WTC11 (cell line): ENCODE results near the gene SMOC1. TPM values are rescaled to one million over a fixed set of nuclear protein-coding genes. Genes with fewer than 3 reads are reported as not detected.

ENCODE experiments used
- ATAC-seq: fragments of 200-7000 bp; cut with Tn5 transposase; 2 replicates; pipeline ENCODE4 v1.10.0; 2021; ENCODE audit warnings: mild to moderate bottlenecking, moderate library complexity
- CTCF ChIA-PET: fragments of 300-600 bp; sonication (Branson Sonifier 250); formaldehyde crosslinking; loops from one replicate; lab custom pipeline; 2021; ENCODE audit warnings: antibody characterized with exemption; lab: Charles Lee
- POLR2A ChIA-PET: fragments of 350-600 bp; sonication (Branson Sonifier 250); formaldehyde crosslinking; loops from one replicate; lab custom pipeline; 2021; ENCODE audit warnings: antibody characterized with exemption; lab: Charles Lee
- DNase-seq: peaks from one replicate; pipeline ENCODE4 v3.0.0; 2021; ENCODE audit warnings: low spot score
- H3K27ac Mint-ChIP-seq: 2 replicates; pipeline ENCODE4 v1.8.0; 2021; ENCODE audit warnings: mixed read lengths
- H3K27me3 Mint-ChIP-seq: 2 replicates; pipeline ENCODE4 v1.8.0; 2021; ENCODE audit warnings: low read depth, mild to moderate bottlenecking, moderate library complexity, mixed read lengths
- H3K36me3 Mint-ChIP-seq: 2 replicates; pipeline ENCODE4 v1.8.0; 2021; ENCODE audit warnings: mixed read lengths
- H3K4me1 Mint-ChIP-seq: 2 replicates; pipeline ENCODE4 v1.8.0; 2022; ENCODE audit warnings: mixed read lengths
- H3K4me3 Mint-ChIP-seq: 2 replicates; pipeline ENCODE4 v1.8.0; 2021; ENCODE audit warnings: mild to moderate bottlenecking, moderate library complexity, mixed read lengths
- H3K9me3 Mint-ChIP-seq: 2 replicates; pipeline ENCODE4 v1.8.0; 2021; ENCODE audit warnings: mixed read lengths
- ETV6 ChIP-seq: sonication (generic); formaldehyde crosslinking; IDR thresholded peaks from 2 replicates; pipeline ENCODE4 v1.8.1; 2022; ENCODE audit warnings: mild to moderate bottlenecking, missing genetic modification reagents
- FOXJ3 ChIP-seq: sonication (generic); formaldehyde crosslinking; IDR thresholded peaks from 2 replicates; pipeline ENCODE4 v1.9.0; 2021; ENCODE audit warnings: missing genetic modification reagents, mild to moderate bottlenecking, borderline replicate concordance
- GRHL2 ChIP-seq: fragments of 250-450 bp; sonication (Bioruptor Pico); IDR thresholded peaks from 2 replicates; pipeline ENCODE4 v1.8.0; 2022; ENCODE audit warnings: mild to moderate bottlenecking, moderate library complexity; ENCODE audit not compliant: insufficient replicate concordance, severe bottlenecking
- JAZF1 ChIP-seq: fragments of 250-450 bp; sonication (Bioruptor Pico); IDR thresholded peaks from 2 replicates; pipeline ENCODE4 v1.9.0; 2021; ENCODE audit warnings: moderate library complexity, mild to moderate bottlenecking, inconsistent platforms
- MXD4 ChIP-seq: fragments of 250-450 bp; sonication (Bioruptor Pico); IDR thresholded peaks from 2 replicates; pipeline ENCODE4 v1.8.0; 2021; ENCODE audit warnings: mild to moderate bottlenecking, moderate library complexity, borderline replicate concordance
- MYBL2 ChIP-seq: sonication (generic); formaldehyde crosslinking; IDR thresholded peaks from 2 replicates; pipeline ENCODE4 v1.8.1; 2023; ENCODE audit warnings: mild to moderate bottlenecking, moderate library complexity, missing genetic modification reagents
- NFYB ChIP-seq: sonication (generic); formaldehyde crosslinking; conservative IDR thresholded peaks from 2 replicates; pipeline ENCODE4 v1.8.0; 2022; ENCODE audit warnings: low read depth, missing genetic modification reagents
- NR2C2 ChIP-seq: sonication (generic); formaldehyde crosslinking; IDR thresholded peaks from 2 replicates; pipeline ENCODE4 v1.8.0; 2022; ENCODE audit warnings: mild to moderate bottlenecking, missing genetic modification reagents
- ZNF232 ChIP-seq: sonication (generic); formaldehyde crosslinking; IDR thresholded peaks from 2 replicates; pipeline ENCODE4 v1.8.0; 2022; ENCODE audit warnings: mild to moderate bottlenecking, missing genetic modification reagents
- ZNF396 ChIP-seq: fragments of 250-450 bp; sonication (Bioruptor Pico); IDR thresholded peaks from 2 replicates; pipeline ENCODE4 v1.8.0; 2021; ENCODE audit warnings: mild to moderate bottlenecking, moderate library complexity, borderline replicate concordance
- ZNF423 ChIP-seq: fragments of 250-450 bp; sonication (Bioruptor Pico); IDR thresholded peaks from 2 replicates; pipeline ENCODE4 v2.1.2; 2022; ENCODE audit warnings: mild to moderate bottlenecking, moderate library complexity
- total RNA-seq: library from RNA; stranded (reverse); gene quantifications from 3 replicates; pipeline ENCODE4 v1.2.3, GENCODE V29; 2021
- TF ChIP-seq, protein P1 (sequence below): sonication (generic); formaldehyde crosslinking; IDR thresholded peaks from 2 replicates; pipeline ENCODE4 v1.8.1; 2023; ENCODE audit warnings: mild to moderate bottlenecking, missing genetic modification reagents, borderline replicate concordance
- TF ChIP-seq, protein P2 (sequence below): sonication (generic); formaldehyde crosslinking; IDR thresholded peaks from 2 replicates; pipeline ENCODE4 v1.8.0; 2022; ENCODE audit warnings: mild to moderate bottlenecking, missing genetic modification reagents
- TF ChIP-seq, protein P3 (sequence below): fragments of 250-450 bp; sonication (Bioruptor Pico); IDR thresholded peaks from 2 replicates; pipeline ENCODE4 v1.9.0; 2021; ENCODE audit warnings: mild to moderate bottlenecking, borderline replicate concordance
- TF ChIP-seq, protein P4 (sequence below): sonication (generic); formaldehyde crosslinking; IDR thresholded peaks from 2 replicates; pipeline ENCODE4 v1.8.1; 2022; ENCODE audit warnings: low read depth, missing genetic modification reagents, borderline replicate concordance
- TF ChIP-seq, protein P5 (sequence below): sonication (generic); formaldehyde crosslinking; IDR thresholded peaks from 2 replicates; pipeline ENCODE4 v1.8.0; 2023; ENCODE audit warnings: missing genetic modification reagents
- TF ChIP-seq, protein P6 (sequence below): sonication (generic); formaldehyde crosslinking; IDR thresholded peaks from 2 replicates; pipeline ENCODE4 v1.8.0; 2023; ENCODE audit warnings: mild to moderate bottlenecking, missing genetic modification reagents

SMOC1 gene
- total RNA-seq, 1 experiment from 2014 or later, result 1.1 TPM

DNA sequence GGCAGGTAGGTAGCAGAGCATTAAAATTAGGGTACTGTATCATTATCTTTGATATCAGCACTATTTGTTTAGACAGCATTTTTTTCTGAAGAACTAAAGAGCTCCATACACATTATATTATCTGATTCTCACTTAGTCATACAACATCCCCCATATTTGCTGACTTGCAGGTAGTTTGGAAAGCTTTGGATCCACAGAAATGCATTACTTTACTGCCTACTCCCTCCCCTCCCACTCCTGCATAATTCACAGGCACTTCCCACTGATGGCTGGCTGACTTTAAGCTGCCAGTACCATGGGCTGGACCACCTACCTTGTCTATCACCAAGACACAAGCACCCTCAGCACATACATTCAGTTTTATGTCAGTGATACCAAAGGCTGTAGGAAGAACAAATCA is 199.1 kb downstream of the SMOC1 start (continued):
- TF ChIP-seq, protein P1, sequence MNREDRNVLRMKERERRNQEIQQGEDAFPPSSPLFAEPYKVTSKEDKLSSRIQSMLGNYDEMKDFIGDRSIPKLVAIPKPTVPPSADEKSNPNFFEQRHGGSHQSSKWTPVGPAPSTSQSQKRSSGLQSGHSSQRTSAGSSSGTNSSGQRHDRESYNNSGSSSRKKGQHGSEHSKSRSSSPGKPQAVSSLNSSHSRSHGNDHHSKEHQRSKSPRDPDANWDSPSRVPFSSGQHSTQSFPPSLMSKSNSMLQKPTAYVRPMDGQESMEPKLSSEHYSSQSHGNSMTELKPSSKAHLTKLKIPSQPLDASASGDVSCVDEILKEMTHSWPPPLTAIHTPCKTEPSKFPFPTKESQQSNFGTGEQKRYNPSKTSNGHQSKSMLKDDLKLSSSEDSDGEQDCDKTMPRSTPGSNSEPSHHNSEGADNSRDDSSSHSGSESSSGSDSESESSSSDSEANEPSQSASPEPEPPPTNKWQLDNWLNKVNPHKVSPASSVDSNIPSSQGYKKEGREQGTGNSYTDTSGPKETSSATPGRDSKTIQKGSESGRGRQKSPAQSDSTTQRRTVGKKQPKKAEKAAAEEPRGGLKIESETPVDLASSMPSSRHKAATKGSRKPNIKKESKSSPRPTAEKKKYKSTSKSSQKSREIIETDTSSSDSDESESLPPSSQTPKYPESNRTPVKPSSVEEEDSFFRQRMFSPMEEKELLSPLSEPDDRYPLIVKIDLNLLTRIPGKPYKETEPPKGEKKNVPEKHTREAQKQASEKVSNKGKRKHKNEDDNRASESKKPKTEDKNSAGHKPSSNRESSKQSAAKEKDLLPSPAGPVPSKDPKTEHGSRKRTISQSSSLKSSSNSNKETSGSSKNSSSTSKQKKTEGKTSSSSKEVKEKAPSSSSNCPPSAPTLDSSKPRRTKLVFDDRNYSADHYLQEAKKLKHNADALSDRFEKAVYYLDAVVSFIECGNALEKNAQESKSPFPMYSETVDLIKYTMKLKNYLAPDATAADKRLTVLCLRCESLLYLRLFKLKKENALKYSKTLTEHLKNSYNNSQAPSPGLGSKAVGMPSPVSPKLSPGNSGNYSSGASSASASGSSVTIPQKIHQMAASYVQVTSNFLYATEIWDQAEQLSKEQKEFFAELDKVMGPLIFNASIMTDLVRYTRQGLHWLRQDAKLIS (CRISPR knock-in tag), result no peak
- TF ChIP-seq ZNF423 (no peak), ZNF232 (CRISPR knock-in tag) (no peak), JAZF1 (CRISPR knock-in tag) (no peak), FOXJ3 (no peak), MXD4 (CRISPR knock-in tag) (no peak), MYBL2 (CRISPR knock-in tag) (no peak)
- TF ChIP-seq, protein P2, sequence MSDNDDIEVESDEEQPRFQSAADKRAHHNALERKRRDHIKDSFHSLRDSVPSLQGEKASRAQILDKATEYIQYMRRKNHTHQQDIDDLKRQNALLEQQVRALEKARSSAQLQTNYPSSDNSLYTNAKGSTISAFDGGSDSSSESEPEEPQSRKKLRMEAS (CRISPR knock-in tag), result no peak

DNA sequence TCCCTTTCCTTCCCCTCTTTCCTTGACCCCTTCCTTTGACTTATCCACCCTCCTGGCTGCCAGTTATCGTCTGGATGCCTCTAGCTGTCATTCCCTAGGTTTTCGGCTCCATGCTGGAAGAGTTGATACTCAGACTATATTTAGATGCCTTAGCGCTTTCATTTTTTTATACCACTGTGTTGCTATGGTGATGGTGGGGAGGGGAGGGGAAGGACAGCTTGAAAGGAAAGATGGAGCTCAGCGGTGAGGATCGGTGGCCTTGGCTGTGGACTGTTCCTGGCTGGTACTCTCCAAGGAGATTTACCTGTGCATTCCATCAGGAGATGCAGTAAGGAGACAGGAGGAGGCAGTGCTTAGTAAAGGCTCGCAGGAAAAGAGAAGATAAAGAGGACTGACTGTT is 200.9 kb downstream of the SMOC1 start:
- ChIA-PET POLR2A (no interaction called here), CTCF (interaction anchor here (0.7 to 1.5 kb wide), 2 partner anchors 16 to 52 kb away, joined by 3 to 5 read pairs; no protein-coding TSS in a partner anchor)
- no peaks in the 10 kb centered on the region for H3K36me3 Mint-ChIP-seq
- no peak for ATAC-seq
- peaks cover 18% of the 10 kb centered on the region for H3K4me1 Mint-ChIP-seq
- no peaks in the 10 kb centered on the region for H3K9me3 Mint-ChIP-seq
- no peak for TF ChIP-seq NR2C2
- no peak for TF ChIP-seq ETV6 (CRISPR knock-in tag)
- TF ChIP-seq, protein P3, sequence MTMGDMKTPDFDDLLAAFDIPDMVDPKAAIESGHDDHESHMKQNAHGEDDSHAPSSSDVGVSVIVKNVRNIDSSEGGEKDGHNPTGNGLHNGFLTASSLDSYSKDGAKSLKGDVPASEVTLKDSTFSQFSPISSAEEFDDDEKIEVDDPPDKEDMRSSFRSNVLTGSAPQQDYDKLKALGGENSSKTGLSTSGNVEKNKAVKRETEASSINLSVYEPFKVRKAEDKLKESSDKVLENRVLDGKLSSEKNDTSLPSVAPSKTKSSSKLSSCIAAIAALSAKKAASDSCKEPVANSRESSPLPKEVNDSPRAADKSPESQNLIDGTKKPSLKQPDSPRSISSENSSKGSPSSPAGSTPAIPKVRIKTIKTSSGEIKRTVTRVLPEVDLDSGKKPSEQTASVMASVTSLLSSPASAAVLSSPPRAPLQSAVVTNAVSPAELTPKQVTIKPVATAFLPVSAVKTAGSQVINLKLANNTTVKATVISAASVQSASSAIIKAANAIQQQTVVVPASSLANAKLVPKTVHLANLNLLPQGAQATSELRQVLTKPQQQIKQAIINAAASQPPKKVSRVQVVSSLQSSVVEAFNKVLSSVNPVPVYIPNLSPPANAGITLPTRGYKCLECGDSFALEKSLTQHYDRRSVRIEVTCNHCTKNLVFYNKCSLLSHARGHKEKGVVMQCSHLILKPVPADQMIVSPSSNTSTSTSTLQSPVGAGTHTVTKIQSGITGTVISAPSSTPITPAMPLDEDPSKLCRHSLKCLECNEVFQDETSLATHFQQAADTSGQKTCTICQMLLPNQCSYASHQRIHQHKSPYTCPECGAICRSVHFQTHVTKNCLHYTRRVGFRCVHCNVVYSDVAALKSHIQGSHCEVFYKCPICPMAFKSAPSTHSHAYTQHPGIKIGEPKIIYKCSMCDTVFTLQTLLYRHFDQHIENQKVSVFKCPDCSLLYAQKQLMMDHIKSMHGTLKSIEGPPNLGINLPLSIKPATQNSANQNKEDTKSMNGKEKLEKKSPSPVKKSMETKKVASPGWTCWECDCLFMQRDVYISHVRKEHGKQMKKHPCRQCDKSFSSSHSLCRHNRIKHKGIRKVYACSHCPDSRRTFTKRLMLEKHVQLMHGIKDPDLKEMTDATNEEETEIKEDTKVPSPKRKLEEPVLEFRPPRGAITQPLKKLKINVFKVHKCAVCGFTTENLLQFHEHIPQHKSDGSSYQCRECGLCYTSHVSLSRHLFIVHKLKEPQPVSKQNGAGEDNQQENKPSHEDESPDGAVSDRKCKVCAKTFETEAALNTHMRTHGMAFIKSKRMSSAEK, result no peak
- no peak for TF ChIP-seq NFYB (CRISPR knock-in tag)
- TF ChIP-seq GRHL2 (CRISPR knock-in tag), result no peak
- TF ChIP-seq, protein P4, sequence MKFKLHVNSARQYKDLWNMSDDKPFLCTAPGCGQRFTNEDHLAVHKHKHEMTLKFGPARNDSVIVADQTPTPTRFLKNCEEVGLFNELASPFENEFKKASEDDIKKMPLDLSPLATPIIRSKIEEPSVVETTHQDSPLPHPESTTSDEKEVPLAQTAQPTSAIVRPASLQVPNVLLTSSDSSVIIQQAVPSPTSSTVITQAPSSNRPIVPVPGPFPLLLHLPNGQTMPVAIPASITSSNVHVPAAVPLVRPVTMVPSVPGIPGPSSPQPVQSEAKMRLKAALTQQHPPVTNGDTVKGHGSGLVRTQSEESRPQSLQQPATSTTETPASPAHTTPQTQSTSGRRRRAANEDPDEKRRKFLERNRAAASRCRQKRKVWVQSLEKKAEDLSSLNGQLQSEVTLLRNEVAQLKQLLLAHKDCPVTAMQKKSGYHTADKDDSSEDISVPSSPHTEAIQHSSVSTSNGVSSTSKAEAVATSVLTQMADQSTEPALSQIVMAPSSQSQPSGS, result no peak
- TF ChIP-seq, protein P5, sequence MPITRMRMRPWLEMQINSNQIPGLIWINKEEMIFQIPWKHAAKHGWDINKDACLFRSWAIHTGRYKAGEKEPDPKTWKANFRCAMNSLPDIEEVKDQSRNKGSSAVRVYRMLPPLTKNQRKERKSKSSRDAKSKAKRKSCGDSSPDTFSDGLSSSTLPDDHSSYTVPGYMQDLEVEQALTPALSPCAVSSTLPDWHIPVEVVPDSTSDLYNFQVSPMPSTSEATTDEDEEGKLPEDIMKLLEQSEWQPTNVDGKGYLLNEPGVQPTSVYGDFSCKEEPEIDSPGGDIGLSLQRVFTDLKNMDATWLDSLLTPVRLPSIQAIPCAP (CRISPR knock-in tag), result no peak
- TF ChIP-seq ZNF396 (CRISPR knock-in tag), result no peak
- no peak for TF ChIP-seq ZNF423
- TF ChIP-seq, protein P6, sequence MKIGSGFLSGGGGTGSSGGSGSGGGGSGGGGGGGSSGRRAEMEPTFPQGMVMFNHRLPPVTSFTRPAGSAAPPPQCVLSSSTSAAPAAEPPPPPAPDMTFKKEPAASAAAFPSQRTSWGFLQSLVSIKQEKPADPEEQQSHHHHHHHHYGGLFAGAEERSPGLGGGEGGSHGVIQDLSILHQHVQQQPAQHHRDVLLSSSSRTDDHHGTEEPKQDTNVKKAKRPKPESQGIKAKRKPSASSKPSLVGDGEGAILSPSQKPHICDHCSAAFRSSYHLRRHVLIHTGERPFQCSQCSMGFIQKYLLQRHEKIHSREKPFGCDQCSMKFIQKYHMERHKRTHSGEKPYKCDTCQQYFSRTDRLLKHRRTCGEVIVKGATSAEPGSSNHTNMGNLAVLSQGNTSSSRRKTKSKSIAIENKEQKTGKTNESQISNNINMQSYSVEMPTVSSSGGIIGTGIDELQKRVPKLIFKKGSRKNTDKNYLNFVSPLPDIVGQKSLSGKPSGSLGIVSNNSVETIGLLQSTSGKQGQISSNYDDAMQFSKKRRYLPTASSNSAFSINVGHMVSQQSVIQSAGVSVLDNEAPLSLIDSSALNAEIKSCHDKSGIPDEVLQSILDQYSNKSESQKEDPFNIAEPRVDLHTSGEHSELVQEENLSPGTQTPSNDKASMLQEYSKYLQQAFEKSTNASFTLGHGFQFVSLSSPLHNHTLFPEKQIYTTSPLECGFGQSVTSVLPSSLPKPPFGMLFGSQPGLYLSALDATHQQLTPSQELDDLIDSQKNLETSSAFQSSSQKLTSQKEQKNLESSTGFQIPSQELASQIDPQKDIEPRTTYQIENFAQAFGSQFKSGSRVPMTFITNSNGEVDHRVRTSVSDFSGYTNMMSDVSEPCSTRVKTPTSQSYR (CRISPR knock-in tag), result no peak
- no peak overlapping the region for H3K4me3 Mint-ChIP-seq
- no peak overlapping the region for H3K27ac Mint-ChIP-seq
- no peak for DNase-seq
- H3K27me3 Mint-ChIP-seq, result peaks cover 6% of the 10 kb centered on the region
